GM18505 (cell line): ENCODE measurements around the gene ARID1B.
A peak's percentile ranks its signal among the peaks of the same experiment; 100 is the strongest.

Experiments
- ATAC-seq: cut with Tn5 transposase; IDR thresholded peaks from one replicate; pipeline ENCODE4 v1.9.1; 2021; ENCODE audit not compliant: unreplicated experiment
- POLR2A ChIP-seq: IDR thresholded peaks from 4 replicates; pipeline ENCODE4 v1.6.1; 2011; ENCODE audit warnings: borderline replicate concordance; ENCODE audit not compliant: insufficient read depth, insufficient read length; ENCODE audit errors: extremely low read depth

Gene ARID1B

DNA sequence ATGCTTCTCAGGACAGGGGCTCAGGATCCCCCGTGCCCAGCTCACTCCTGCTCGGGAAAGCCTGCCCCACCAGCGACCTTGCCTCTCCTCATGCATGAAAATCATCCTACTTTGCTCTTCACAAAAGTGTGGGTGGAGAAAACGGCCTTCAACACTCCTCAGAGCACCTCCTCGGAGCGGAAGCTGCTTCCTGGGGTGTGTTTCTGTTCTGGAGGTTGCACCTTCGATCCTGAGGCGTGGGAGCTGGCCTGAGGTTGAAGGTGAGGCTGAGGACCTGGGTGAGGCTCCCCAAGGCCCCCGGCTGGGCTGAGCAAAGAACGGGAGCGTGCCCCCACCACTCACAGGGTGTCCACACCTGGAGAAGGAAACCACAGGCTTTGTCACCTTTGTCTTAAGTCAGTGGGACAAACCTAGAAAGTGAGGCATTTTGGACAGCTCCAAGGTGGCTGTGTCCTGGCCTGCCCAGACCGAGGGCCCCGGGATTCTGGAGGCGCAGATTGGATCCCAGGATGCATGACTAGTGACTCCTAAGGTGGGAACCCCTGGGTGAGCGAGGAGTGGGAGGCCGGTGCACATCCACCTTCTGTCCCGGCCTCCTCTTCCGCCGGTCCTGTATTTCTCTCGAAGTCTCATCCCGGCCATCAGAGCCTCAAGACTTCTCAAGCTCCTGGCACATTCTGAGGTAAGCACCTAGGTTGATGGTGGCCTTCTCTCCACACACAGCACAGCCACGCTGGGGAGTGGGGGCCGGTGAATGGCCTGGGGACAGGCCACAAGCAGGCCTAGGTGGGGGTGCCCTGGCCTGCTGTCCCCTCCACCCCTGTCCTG, 441.4 kb downstream of the ARID1B start:
- no peak for TF ChIP-seq POLR2A
- no peak for ATAC-seq

DNA sequence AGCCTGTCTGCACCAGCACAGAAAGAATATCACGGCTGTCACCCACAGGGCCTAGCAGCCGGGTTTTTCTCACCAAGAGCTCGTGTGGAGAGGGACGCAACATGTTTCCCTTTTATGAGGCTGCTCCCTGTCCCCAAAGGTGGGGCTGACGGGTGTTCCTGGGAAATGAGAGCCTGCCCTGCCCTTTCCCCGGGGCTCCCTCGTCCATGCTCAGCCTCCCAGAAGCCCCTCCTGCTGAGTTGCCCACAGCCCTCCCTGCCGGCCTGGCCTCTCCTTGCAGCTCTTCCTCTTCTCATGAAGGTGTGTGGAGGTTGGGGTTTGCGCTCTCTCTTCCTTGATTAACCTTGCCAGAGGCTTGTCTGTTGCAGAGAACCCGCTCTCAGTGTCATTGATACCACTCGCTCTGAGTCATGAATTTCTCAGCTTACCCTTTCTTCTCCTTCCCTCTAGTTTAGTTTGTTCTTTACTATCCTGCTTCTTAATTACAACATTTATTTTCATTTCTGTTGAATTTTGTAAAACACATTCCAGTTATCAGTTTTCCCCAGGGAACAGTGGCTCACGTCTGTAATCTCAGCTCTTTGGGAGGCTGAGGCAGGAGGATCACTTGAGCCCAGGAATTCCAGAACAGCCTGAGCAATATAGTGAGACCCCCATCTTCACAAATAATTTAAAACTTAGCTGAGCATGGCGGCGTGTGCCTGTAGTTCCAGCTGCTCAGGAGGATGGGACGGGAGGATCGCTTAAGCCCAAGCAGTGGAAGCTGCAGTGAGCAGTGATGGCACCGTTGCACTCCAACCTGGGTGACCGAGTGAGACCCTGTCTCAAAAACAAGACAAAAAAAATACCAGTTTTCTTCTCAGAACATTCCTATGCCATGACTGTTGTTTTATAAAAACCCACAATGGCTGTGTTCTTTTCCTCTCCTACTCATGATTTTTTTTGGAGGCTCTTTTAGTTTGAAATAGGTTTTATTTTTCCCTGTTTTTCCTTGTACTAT, 442.3 kb downstream of the ARID1B start:
- no peak for TF ChIP-seq POLR2A
- no peak for ATAC-seq

DNA sequence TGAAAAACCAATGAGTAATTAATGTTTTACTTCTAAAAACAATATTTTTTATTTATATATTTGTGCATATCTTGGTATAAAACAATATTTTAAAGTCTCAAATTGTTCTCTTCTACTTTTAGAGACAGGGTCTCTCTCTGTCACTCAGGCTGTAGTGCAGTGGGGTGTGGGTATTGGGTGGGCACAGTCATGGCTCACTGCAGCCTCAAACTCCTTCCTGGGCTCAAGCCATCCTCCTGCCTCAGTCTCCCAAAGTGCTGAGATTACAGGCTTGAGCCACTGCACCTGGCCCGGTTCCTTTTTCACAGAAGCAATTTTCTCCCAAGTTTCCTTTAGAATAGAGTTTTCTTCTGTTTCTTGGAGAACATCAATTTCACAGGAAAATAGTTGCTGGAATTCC, 443.3 kb downstream of the ARID1B start:
- TF ChIP-seq POLR2A = no peak
- no peak for ATAC-seq

DNA sequence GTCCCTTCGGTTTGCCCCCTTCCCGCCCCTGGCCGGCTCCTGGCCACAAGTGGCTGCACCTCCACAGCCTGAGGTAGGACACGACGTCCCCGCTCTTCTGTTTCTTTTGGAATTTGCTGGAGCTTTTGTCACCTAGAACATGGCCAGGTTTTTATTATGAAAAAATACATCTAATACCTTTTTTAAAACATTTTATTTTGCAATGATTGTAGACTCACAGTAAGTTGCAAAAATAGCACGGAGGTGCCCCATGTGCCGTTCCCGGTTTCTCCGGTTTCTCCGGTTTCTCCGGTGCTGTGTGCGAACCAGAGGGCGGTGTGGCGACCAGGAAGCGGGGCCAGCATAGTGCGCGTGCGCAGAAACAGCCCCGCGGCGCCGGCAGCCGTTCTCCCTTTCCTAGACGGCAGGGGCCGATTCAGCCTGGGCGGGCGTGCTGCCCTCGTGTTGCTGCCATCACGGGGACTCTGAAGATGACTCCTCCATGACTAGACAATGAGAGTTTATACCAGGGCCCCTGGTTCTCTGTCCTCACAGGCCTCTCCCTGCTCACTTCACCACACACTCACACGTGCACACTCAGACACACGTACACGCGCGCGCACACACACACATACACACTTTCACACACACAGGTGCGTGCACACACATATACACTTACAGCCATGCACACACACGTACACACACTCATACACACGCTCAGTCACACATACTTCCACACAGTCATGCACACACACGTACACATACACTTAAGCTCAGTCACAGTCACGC, 444.1 kb downstream of the ARID1B start:
- peak; percentile 52 for ATAC-seq
- peak; percentile 52 for TF ChIP-seq POLR2A

DNA sequence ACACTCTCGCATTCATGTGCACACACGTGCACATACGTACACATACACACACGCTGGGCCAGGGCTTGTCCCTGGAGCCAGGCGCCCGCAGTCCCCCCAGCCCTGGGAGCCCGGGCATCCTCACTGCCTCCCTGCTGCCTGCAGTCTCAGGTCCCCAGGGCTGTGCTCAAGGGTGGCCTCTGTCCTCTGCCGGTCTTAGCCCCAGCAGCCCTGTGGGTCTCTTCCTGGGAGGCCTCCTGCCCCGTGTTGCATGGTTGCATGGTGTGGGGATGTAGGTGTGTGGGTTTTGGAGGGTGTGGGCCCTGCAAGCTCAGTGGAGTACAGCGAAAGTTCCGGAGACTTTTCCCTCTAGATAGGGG, 444.6 kb downstream of the ARID1B start:
- no peak for TF ChIP-seq POLR2A
- ATAC-seq = no peak

DNA sequence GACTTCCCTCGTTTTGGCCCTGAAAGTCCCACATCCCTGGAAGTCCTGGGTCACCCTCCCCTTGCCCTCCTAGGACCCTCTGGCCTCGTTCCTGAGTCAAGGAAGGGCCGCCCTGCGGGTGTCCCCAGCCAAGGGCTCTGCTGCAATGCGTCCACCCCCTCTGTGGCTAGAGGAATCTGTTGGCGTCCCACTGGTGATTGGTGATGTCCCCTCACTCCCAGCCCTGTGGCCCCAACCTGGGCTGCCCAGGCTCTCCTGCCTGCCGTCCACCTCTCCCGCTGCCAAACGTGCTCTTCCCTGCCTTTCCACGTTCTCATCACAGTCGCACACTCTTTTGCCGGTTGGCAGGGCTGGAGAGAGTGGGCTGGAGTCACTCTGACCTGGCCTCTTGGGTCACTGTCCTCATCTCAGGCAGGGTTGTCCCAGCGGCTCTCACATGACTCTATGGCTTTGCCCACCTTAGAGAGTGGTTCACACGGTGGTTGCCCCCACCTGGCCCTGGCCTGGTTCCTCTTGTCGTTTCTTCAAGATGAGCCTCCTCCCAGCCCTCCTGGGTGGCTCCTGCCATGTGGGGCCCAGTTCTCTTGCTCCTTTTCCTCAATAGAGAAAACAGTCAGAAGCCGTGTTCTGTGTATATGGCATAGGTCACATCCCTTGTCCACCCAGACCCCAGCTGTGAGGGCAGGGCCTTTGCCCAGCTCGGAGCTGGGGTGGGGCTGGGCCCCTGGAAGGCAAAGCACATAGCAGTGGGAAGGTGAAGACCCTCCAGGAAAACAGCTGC, 445.2 kb downstream of the ARID1B start:
- ATAC-seq = no peak
- TF ChIP-seq POLR2A = no peak

DNA sequence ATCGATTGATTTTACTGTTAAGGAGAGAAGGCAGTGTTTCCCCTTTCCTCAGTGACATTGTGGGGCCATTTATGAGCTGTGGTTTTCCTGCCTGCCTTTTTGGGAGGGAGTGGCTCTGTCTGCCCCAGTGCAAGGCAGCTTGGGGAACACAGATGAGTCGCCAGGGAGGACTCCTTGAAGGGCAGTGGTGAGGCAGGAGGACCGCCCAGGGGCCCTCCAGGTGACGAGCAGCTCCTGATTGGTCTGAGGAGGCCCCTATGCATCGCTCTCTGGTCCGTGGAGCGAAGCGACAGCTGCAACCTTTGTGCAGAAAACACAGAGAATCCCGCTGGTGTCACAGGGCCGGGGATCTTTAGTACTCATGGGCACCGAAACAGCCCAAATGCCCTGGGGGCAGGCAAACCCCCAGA, 445.8 kb downstream of the ARID1B start:
- no peak for ATAC-seq
- TF ChIP-seq POLR2A = no peak

DNA sequence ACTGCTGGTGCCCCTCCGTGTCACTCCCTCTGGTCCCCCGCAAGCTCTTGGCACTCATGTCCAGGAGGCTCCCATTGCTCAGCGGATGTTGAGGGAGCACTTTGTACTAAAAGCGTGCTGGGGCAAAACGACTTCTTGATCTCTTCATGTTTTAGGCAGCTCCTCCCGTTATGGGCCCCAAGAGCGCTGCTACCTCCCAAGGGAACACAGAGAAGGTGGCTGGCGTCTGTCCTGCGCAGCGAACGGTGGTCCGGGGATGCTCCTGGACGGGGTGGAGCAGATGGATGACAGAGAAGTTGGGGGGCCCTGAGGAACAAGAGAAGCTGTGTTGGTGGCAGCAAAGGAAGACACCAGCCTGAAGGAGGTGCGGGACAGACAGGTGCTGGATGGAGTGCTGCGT, 446.3 kb downstream of the ARID1B start:
- TF ChIP-seq POLR2A = no peak
- ATAC-seq = no peak

DNA sequence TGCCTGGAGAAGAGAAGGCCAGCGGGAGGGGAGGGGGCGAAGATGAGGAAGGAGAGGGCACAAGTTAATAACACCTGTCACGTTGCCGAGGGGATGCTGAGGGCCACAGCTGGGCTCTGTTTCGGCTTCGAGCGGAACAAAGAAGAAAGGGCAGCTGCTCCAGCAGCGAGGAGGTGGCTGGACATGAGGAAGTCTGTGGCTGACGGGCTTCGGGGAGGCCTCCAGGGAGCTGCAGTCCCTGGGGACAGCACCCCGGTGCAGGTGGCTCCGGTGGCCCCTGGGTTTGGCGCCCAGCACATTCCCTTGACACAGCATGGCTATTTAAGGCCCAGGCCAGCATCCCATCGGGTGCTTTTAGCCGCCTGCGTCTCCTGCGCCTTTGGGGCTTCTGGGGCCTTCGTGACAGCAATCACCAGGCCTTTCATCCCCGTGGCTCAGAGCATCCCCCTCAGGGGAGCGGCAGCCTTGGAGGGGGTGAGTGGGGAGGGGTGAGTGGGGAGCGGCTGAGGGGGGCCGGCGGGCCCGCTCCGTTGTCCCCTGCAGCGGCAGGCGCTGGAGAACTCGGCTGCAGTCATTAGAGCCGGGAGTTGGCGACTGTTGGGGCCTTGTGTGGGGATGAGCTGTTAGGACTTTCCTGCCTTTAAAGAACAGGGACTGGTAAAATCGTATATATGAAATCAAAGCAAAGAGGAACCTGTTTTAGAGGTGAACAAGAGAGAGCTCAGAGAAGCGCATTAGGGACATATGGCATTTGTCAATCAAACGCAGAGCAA, 447.2 kb downstream of the ARID1B start:
- TF ChIP-seq POLR2A = no peak

DNA sequence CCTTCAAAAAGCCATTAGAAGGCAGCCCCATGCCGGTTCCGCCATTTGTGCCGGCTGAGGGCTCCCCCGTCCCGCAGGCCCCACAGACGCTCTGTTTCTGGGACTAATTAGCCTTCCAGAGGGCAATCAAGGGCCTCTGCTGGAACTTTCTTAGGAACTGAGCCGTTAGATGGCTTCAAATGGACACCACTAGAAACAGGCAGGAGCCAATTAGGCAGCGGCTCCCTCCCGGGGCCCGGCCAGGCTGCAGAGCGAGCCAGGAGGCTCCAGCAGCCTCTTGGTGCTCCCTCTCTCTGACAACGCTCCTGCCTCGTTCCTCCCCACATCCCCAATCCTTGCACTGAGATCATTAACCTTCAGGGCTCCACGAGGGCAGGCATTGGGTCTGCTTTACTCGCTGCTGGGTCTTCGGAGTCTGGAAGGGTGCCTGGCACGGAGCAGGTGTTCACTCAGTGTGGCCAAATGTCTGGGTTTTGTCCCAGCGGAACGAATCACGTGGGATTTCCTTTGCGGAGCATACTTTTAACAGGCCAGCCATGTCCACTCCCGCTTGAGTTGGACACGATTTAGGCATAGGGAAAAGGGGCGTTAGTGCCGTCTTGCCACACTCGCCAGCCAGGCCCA, 447.9 kb downstream of the ARID1B start:
- ATAC-seq = no peak
- no peak for TF ChIP-seq POLR2A

More for the DNA sequence above, 447.2 kb downstream of the ARID1B start:
- no peak for ATAC-seq

DNA sequence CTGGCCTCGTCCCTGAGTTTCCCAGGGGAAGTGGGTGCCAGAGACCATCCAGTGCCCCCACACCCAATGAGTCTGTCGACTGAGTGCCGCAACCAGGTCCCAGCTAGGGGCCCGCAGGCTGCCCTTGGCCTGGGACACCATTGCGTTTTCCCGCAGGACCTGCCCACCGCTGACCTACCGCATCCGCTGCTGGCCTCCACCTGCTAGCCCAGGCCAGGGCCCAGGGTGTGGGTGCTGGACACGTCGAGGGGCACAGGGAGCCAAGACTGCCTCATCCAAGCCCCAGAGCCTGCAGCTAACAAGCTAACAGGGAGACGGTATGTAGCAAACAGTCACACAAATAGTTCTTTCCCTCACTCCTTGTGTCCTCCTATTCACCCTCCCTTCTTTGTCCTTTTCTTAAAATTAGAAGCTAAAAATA, 448.4 kb downstream of the ARID1B start:
- TF ChIP-seq POLR2A = no peak
- no peak for ATAC-seq
